ENCODE results near the gene VWA5B1.

The VWA5B1 gene

GRCh38 chr1:20367626-20368025, 77.0 kb downstream of the VWA5B1 start:
- no peak for DNase-seq (ENCODE audit: low spot score)

- DNase-seq (ENCODE audit: low spot score) = no peak
These were observed 78.3 kb downstream of the VWA5B1 start for GRCh38 chr1:20368866-20369470.

- DNase-seq (ENCODE audit: low spot score) = no peak
These were observed 80.0 kb downstream of the VWA5B1 start for GRCh38 chr1:20370698-20371097.

GRCh38 chr1:20371411-20371810, 80.7 kb downstream of the VWA5B1 start:
- no peak for DNase-seq (ENCODE audit: low spot score)

- DNase-seq (ENCODE audit: low spot score) = no peak
These were observed 81.2 kb downstream of the VWA5B1 start for GRCh38 chr1:20371883-20372282.

- no peak for DNase-seq (ENCODE audit: low spot score)
These were observed 82.0 kb downstream of the VWA5B1 start for GRCh38 chr1:20372676-20373075.

GRCh38 chr1:20373286-20373685, 82.6 kb downstream of the VWA5B1 start:
- DNase-seq (ENCODE audit: low spot score) = no peak

- no peak for DNase-seq (ENCODE audit: low spot score)
These were observed 83.1 kb downstream of the VWA5B1 start for GRCh38 chr1:20373764-20374163.

GRCh38 chr1:20375563-20375962, 84.9 kb downstream of the VWA5B1 start:
- DNase-seq (ENCODE audit: low spot score) = no peak

- no peak for DNase-seq (ENCODE audit: low spot score)
These were observed 85.5 kb downstream of the VWA5B1 start for GRCh38 chr1:20376171-20376570.

- DNase-seq (ENCODE audit: low spot score) = peak; percentile 33
These were observed 86.3 kb downstream of the VWA5B1 start for GRCh38 chr1:20376880-20377494.

GRCh38 chr1:20377516-20378270, 87.0 kb downstream of the VWA5B1 start:
- no peak for DNase-seq (ENCODE audit: low spot score)

- DNase-seq (ENCODE audit: low spot score) = no peak
These were observed 88.4 kb downstream of the VWA5B1 start for GRCh38 chr1:20379075-20379474.

GRCh38 chr1:20380175-20380574, 89.5 kb downstream of the VWA5B1 start:
- no peak for DNase-seq (ENCODE audit: low spot score)

GRCh38 chr1:20380616-20381035, 90.0 kb downstream of the VWA5B1 start:
- peak; percentile 85 for DNase-seq (ENCODE audit: low spot score)

- peak; percentile 76 for DNase-seq (ENCODE audit: low spot score)
These were observed 90.5 kb downstream of the VWA5B1 start for GRCh38 chr1:20381045-20381641.

GRCh38 chr1:20381961-20382360, 91.3 kb downstream of the VWA5B1 start:
- DNase-seq (ENCODE audit: low spot score) = no peak

- no peak for DNase-seq (ENCODE audit: low spot score)
These were observed 92.0 kb downstream of the VWA5B1 start for GRCh38 chr1:20382711-20383110.

- DNase-seq (ENCODE audit: low spot score) = no peak
These were observed 93.0 kb downstream of the VWA5B1 start for GRCh38 chr1:20383631-20384030.

- no peak for DNase-seq (ENCODE audit: low spot score)
These were observed 95.0 kb downstream of the VWA5B1 start for GRCh38 chr1:20385630-20386029.

- peak; percentile 22 for DNase-seq (ENCODE audit: low spot score)
These were observed 95.8 kb downstream of the VWA5B1 start for GRCh38 chr1:20386323-20387081.

- no peak for DNase-seq (ENCODE audit: low spot score)
These were observed 98.9 kb downstream of the VWA5B1 start for GRCh38 chr1:20389571-20389970.
